Neutrophil (primary cell): ENCODE results near the gene DCHS1.

Experiments used
- H3K27ac ChIP-seq: fragments of 200-600 bp; sonication (generic); 2 replicates; pipeline ENCODE4 v1.5.1; 2016; ENCODE audit warnings: mild to moderate bottlenecking, moderate library complexity
- H3K27me3 ChIP-seq: fragments of 200-600 bp; sonication (generic); 2 replicates; pipeline ENCODE4 v1.6.0; 2016; ENCODE audit warnings: mild to moderate bottlenecking
- H3K36me3 ChIP-seq: fragments of 200-600 bp; sonication (generic); 2 replicates; pipeline ENCODE4 v1.5.1; 2017
- H3K4me1 ChIP-seq, 2 experiments: fragments of 200-600 bp in 1 of 2; sonication (generic) in 1 of 2; 1 replicate in 1 of 2; 2 replicates in 1 of 2; pipeline versions ENCODE4 v1.5.1 to v1.6.1; 2013 to 2016; ENCODE audit warnings: low read depth in 1 of 2, low read length in 1 of 2, mild to moderate bottlenecking in 1 of 2, moderate library complexity in 1 of 2; ENCODE audit not compliant: control insufficient read depth in 1 of 2, insufficient read depth in 1 of 2
- H3K4me3 ChIP-seq, 2 experiments: fragments of 200-600 bp in 1 of 2; sonication (generic) in 1 of 2; 1 replicate in 1 of 2; 2 replicates in 1 of 2; pipeline ENCODE4 v1.5.1; 2013 to 2016; ENCODE audit warnings: low read depth in 1 of 2, low read length in 1 of 2, mild to moderate bottlenecking in 1 of 2, moderate library complexity in 1 of 2
- H3K9me3 ChIP-seq: fragments of 200-600 bp; sonication (generic); 2 replicates; pipeline ENCODE4 v1.5.1; 2016
- TF ChIP-seq, protein P1 (sequence below): fragments of 200-600 bp; sonication (generic); IDR thresholded peaks from 2 replicates; pipeline ENCODE4 v1.5.1; 2016; ENCODE audit warnings: antibody characterized with exemption

Gene DCHS1

DNA sequence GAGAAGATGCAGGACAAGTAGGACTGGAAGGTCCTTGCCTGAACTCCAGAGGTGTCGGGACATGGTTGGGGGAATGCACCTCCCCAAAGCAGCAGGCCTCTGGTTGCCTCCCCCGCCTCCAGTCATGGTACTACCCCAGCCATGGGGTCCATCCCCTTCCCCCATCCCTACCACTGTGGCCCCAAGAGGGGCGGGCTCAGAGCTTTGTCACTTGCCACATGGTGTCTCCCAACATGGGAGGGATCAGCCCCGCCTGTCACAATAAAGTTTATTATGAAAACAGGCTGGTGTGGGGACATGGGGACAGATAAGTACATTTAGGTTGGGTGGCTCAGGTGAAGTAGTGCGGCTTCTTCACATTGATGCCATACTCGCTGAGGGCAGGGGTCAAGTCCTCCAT lies 45.0 kb downstream of the DCHS1 start:
- Histone ChIP-seq H3K36me3 (peaks cover 64% of the 10 kb centered on the region), H3K27ac (peak overlapping the region; percentile 98), H3K4me3 (peak overlapping the region; percentile 79 to 81), H3K27me3 (no peaks in the 10 kb centered on the region), H3K9me3 (no peaks in the 10 kb centered on the region), H3K4me1 (peaks cover 51 to 52% of the 10 kb centered on the region in 2 experiments)
- TF ChIP-seq, protein P1, sequence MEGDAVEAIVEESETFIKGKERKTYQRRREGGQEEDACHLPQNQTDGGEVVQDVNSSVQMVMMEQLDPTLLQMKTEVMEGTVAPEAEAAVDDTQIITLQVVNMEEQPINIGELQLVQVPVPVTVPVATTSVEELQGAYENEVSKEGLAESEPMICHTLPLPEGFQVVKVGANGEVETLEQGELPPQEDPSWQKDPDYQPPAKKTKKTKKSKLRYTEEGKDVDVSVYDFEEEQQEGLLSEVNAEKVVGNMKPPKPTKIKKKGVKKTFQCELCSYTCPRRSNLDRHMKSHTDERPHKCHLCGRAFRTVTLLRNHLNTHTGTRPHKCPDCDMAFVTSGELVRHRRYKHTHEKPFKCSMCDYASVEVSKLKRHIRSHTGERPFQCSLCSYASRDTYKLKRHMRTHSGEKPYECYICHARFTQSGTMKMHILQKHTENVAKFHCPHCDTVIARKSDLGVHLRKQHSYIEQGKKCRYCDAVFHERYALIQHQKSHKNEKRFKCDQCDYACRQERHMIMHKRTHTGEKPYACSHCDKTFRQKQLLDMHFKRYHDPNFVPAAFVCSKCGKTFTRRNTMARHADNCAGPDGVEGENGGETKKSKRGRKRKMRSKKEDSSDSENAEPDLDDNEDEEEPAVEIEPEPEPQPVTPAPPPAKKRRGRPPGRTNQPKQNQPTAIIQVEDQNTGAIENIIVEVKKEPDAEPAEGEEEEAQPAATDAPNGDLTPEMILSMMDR = no peak

DNA sequence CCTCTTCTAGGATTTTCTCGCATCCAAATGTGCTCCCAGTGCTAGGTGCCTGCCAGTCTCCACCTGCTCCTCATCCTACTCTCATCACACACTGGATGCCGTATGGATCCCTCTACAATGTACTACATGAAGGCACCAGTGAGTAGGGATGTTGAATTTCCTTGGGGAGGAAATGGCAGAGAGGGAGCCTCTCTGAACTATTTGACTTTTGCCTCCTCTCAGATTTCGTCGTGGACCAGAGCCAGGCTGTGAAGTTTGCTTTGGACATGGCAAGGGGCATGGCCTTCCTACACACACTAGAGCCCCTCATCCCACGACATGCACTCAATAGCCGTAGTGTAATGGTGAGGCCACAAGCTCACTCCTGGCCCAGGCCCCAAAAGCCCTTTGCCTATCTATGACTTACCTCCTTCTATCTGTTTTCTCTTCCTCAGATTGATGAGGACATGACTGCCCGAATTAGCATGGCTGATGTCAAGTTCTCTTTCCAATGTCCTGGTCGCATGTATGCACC lies 46.0 kb downstream of the DCHS1 start:
- H3K27me3 ChIP-seq = no peaks in the 10 kb centered on the region
- no peaks in the 10 kb centered on the region for H3K9me3 ChIP-seq
- no peak overlapping the region for H3K4me3 ChIP-seq
- peak overlapping the region; percentile 98 for H3K27ac ChIP-seq
- peaks cover 62% of the 10 kb centered on the region in 2 experiments for H3K4me1 ChIP-seq
- peaks cover 54% of the 10 kb centered on the region for H3K36me3 ChIP-seq
- TF ChIP-seq, protein P1 = no peak

DNA sequence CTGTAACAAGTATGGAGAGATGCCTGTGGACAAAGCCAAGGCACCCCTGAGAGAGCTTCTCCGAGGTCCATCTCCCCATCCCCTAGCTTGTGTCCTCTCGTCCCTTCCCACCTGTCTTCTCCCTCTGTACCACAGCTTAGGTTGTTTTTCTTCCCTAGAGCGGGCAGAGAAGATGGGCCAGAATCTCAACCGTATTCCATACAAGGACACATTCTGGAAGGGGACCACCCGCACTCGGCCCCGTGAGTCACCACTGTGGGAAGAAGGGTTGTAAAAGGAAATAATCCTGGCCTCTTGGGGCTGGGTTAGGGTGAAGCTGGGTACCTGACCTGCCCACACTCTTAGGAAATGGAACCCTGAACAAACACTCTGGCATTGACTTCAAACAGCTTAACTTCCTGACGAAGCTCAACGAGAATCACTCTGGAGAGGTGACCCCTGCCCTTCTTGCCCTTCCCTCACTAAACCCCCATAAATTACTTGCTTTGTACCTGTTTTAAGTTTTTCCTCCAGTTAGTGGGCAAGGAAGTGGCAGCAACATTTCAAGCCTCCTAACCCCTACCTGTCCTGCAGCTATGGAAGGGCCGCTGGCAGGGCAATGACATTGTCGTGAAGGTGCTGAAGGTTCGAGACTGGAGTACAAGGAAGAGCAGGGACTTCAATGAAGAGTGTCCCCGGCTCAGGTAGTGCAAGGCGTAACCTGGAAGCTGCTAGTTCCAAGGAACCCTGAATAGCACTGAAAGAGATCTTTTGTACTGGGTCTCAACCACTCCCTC lies 46.7 kb downstream of the DCHS1 start:
- Histone ChIP-seq H3K4me3 (no peak overlapping the region), H3K27ac (peak overlapping the region; percentile 98), H3K36me3 (peaks cover 48% of the 10 kb centered on the region), H3K9me3 (no peaks in the 10 kb centered on the region), H3K4me1 (peaks cover 68% of the 10 kb centered on the region in 2 experiments), H3K27me3 (no peaks in the 10 kb centered on the region)
- TF ChIP-seq, protein P1 = no peak

DNA sequence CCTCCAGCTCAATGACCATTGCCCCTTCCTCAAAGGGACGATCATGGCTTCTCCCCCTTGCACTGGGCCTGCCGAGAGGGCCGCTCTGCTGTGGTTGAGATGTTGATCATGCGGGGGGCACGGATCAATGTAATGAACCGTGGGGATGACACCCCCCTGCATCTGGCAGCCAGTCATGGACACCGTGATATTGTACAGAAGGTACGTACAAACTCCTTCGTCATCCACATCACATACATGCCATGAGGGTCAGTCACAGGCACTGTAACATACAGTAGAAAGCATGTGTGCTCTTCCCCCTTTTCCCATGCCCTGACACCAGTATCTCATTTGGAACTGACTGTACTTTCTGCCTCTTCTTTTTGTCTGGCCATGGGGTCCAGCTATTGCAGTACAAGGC lies 47.6 kb downstream of the DCHS1 start:
- Histone ChIP-seq H3K4me3 (no peak overlapping the region), H3K4me1 (peaks cover 64 to 68% of the 10 kb centered on the region in 2 experiments), H3K9me3 (no peaks in the 10 kb centered on the region), H3K27ac (peak overlapping the region; percentile 98), H3K27me3 (no peaks in the 10 kb centered on the region), H3K36me3 (peaks cover 48% of the 10 kb centered on the region)
- TF ChIP-seq, protein P1 = no peak

DNA sequence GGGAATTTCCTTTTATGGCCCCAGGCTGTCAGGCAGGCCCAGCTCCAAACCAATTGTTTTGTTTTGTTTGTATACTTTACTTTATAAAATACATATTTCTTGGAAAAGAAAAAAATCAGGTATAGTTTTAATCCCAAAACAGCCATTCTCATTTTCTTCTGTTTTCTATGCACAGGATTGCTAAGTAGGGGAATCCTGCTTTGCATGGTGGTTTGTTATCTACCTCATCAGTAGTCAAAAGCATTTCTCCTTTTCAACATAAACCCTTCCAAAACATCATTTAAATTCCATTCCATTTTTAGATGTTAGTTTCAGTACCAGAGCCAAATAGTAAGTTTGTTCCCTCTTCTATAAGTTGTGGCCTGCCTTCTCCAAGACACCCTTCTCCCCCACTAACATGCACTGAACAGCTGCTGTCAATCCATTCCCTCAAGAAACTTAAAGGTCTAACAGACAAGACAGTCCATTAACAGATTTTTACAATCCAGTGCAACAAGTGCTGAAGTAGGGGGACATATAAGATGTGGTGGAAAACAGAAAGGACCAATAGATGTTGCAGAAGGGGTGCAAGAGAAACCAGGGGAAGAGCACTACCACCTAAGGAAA lies 48.3 kb downstream of the DCHS1 start:
- Histone ChIP-seq H3K9me3 (no peaks in the 10 kb centered on the region), H3K4me3 (peak overlapping the region in 1 of 2 experiments; percentile 10), H3K36me3 (peaks cover 48% of the 10 kb centered on the region), H3K27ac (peak overlapping the region; percentile 98), H3K27me3 (no peaks in the 10 kb centered on the region), H3K4me1 (peaks cover 66 to 68% of the 10 kb centered on the region in 2 experiments)
- TF ChIP-seq, protein P1 = no peak
